GM23338 (cell line): ENCODE data around the gene CNTN1.
"Not testable (repeated sequence)": the region's sequence is repeated elsewhere in the genome, so short reads cannot be mapped to it uniquely, and the experiment has no call there.

Experiments
- CREB1 ChIP-seq: fragments of 250-450 bp; sonication (Bioruptor Pico); IDR thresholded peaks from 2 replicates; pipeline ENCODE4 v1.5.0; 2020; ENCODE audit warnings: low read depth, mild to moderate bottlenecking, moderate library complexity
- ETS1 ChIP-seq: IDR thresholded peaks from 2 replicates; pipeline ENCODE4 v1.6.1; 2016; ENCODE audit warnings: antibody characterized with exemption
- EZH2 ChIP-seq: fragments of 200-600 bp; sonication (generic); IDR thresholded peaks from one replicate; pipeline ENCODE4 v1.8.0; 2017; ENCODE audit warnings: antibody characterized with exemption, mild to moderate bottlenecking, low read depth; ENCODE audit not compliant: unreplicated experiment
- EZH2phosphoT487 ChIP-seq: fragments of 200-600 bp; sonication (generic); IDR thresholded peaks from one replicate; pipeline ENCODE4 v1.8.1; 2018; ENCODE audit warnings: antibody characterized with exemption; ENCODE audit not compliant: unreplicated experiment
- JUNB ChIP-seq: IDR thresholded peaks from one replicate; pipeline ENCODE4 v1.6.1; 2016; ENCODE audit warnings: antibody characterized with exemption; ENCODE audit not compliant: unreplicated experiment
- NANOG ChIP-seq: IDR thresholded peaks from 2 replicates; pipeline ENCODE4 v1.6.1; 2016; ENCODE audit warnings: antibody characterized with exemption, borderline replicate concordance
- POLR2AphosphoS5 ChIP-seq: IDR thresholded peaks from 2 replicates; pipeline ENCODE4 v1.6.1; 2016; ENCODE audit warnings: antibody characterized with exemption, low read depth
- REST ChIP-seq: IDR thresholded peaks from one replicate; pipeline ENCODE4 v1.6.1; 2018; ENCODE audit warnings: antibody characterized with exemption; ENCODE audit not compliant: unreplicated experiment
- STAT1 ChIP-seq: IDR thresholded peaks from one replicate; pipeline ENCODE4 v1.6.1; 2016; ENCODE audit warnings: antibody characterized with exemption; ENCODE audit not compliant: unreplicated experiment
- ZNF331 ChIP-seq: fragments of 250-450 bp; sonication (Bioruptor Pico); IDR thresholded peaks from 2 replicates; pipeline ENCODE4 v1.5.0; 2020; ENCODE audit warnings: low read depth, mild to moderate bottlenecking, moderate library complexity
- ZNF462 ChIP-seq: fragments of 250-450 bp; sonication (Bioruptor Pico); IDR thresholded peaks from 2 replicates; pipeline ENCODE4 v1.5.0; 2020; ENCODE audit warnings: mild to moderate bottlenecking, moderate library complexity
- TF ChIP-seq, protein P1 (sequence below), 2 experiments: fragments of 200-600 bp in 1 of 2; sonication (generic) in 1 of 2; conservative IDR thresholded peaks; 2 replicates each; pipeline versions ENCODE4 v1.5.1 to v1.6.1; 2016 to 2017; ENCODE audit warnings: antibody characterized with exemption in 2 of 2, low read depth in 2 of 2, mild to moderate bottlenecking in 2 of 2, moderate library complexity in 1 of 2

GRCh38 chr12:41081241-41081640, 389.0 kb downstream of the CNTN1 start:
- TF ChIP-seq, protein P1, sequence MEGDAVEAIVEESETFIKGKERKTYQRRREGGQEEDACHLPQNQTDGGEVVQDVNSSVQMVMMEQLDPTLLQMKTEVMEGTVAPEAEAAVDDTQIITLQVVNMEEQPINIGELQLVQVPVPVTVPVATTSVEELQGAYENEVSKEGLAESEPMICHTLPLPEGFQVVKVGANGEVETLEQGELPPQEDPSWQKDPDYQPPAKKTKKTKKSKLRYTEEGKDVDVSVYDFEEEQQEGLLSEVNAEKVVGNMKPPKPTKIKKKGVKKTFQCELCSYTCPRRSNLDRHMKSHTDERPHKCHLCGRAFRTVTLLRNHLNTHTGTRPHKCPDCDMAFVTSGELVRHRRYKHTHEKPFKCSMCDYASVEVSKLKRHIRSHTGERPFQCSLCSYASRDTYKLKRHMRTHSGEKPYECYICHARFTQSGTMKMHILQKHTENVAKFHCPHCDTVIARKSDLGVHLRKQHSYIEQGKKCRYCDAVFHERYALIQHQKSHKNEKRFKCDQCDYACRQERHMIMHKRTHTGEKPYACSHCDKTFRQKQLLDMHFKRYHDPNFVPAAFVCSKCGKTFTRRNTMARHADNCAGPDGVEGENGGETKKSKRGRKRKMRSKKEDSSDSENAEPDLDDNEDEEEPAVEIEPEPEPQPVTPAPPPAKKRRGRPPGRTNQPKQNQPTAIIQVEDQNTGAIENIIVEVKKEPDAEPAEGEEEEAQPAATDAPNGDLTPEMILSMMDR (conservative IDR thresholded peaks at IDR 0.05; ENCODE audit: low read depth in 2 of 2) = not testable (repeated sequence)
- not testable (repeated sequence) for TF ChIP-seq EZH2; NANOG; REST; ETS1; JUNB; POLR2AphosphoS5; CREB1 (CRISPR knock-in tag); EZH2phosphoT487; ZNF331 (CRISPR knock-in tag); STAT1; ZNF462
